Activated T-cell treated with anti-CD3 and anti-CD28 coated beads, Interleukin-2, amount 50 U/mL, for 4 hours (primary cell): ENCODE results near the gene ZNF275. TPM values are rescaled to one million over a fixed set of nuclear protein-coding genes. Genes with fewer than 3 reads are reported as not detected.

Source experiments
- ATAC-seq, 2 donors: fragments of 200-7000 bp; cut with Tn5 transposase; one replicate each; pipeline ENCODE4 v1.10.0; 2021
- DNase-seq: peaks from one replicate; pipeline ENCODE4 v3.0.0-alpha.2; 2020
- H3K27me3 Mint-ChIP-seq: one replicate; pipeline ENCODE4 v1.8.0; 2021; ENCODE audit warnings: low read depth, mixed read lengths
- H3K36me3 Mint-ChIP-seq: one replicate; pipeline ENCODE4 v1.8.0; 2022; ENCODE audit warnings: mixed read lengths; ENCODE audit not compliant: insufficient read depth
- H3K4me1 Mint-ChIP-seq: one replicate; pipeline ENCODE4 v1.8.0; 2021; ENCODE audit warnings: low read depth, mixed read lengths
- H3K4me3 Mint-ChIP-seq: one replicate; pipeline ENCODE4 v1.8.0; 2021; ENCODE audit warnings: mild to moderate bottlenecking, moderate library complexity, mixed read lengths
- H3K9me3 Mint-ChIP-seq: one replicate; pipeline ENCODE4 v1.8.0; 2021; ENCODE audit warnings: mixed read lengths
- total RNA-seq, 3 donors: library from RNA; stranded (reverse); gene quantifications; one replicate each; pipeline ENCODE4 v1.2.1, GENCODE V29; 2021

The ZNF275 gene
- total RNA-seq, 3 donors from 2014 or later: 12.1 to 13.8 (median 12.7) TPM

- ATAC-seq (no peak), DNase-seq (no peak)
- Mint-ChIP-seq H3K4me1 (no peaks in the 10 kb centered on the region), H3K27me3 (no peaks in the 10 kb centered on the region), H3K9me3 (no peaks in the 10 kb centered on the region), H3K36me3 (no peaks in the 10 kb centered on the region), H3K4me3 (no peak overlapping the region)
Measured at GRCh38 chrX:153396320-153397195, 62.6 kb downstream of the ZNF275 start.

- no peaks in the 10 kb centered on the region for H3K36me3 Mint-ChIP-seq
- H3K4me1 Mint-ChIP-seq: no peaks in the 10 kb centered on the region
- no peaks in the 10 kb centered on the region for H3K9me3 Mint-ChIP-seq
- DNase-seq: no peak
- H3K27me3 Mint-ChIP-seq: no peaks in the 10 kb centered on the region
- no peak overlapping the region for H3K4me3 Mint-ChIP-seq
- ATAC-seq: no peak
Measured at GRCh38 chrX:153397256-153397960, 63.5 kb downstream of the ZNF275 start.

GRCh38 chrX:153398275-153398960 is 64.5 kb downstream of the ZNF275 start:
- Mint-ChIP-seq H3K4me1 (no peaks in the 10 kb centered on the region), H3K36me3 (no peaks in the 10 kb centered on the region), H3K9me3 (no peaks in the 10 kb centered on the region), H3K27me3 (no peaks in the 10 kb centered on the region), H3K4me3 (no peak overlapping the region)
- no peak for DNase-seq
- ATAC-seq: no peak

- peak; percentile 74 to 77 for ATAC-seq
- DNase-seq: peak; percentile 45
- Mint-ChIP-seq H3K36me3 (no peaks in the 10 kb centered on the region), H3K4me1 (no peaks in the 10 kb centered on the region), H3K4me3 (no peak overlapping the region), H3K27me3 (no peaks in the 10 kb centered on the region), H3K9me3 (no peaks in the 10 kb centered on the region)
Measured at GRCh38 chrX:153400146-153401132, 66.5 kb downstream of the ZNF275 start.

- H3K36me3 Mint-ChIP-seq: no peaks in the 10 kb centered on the region
- DNase-seq (no peak), ATAC-seq (no peak)
- H3K27me3 Mint-ChIP-seq: no peaks in the 10 kb centered on the region
- no peaks in the 10 kb centered on the region for H3K4me1 Mint-ChIP-seq
- no peaks in the 10 kb centered on the region for H3K9me3 Mint-ChIP-seq
- H3K4me3 Mint-ChIP-seq: no peak within 1 kb of the TSS
Measured at GRCh38 chrX:153401133-153401764, 67.3 kb downstream of the ZNF275 start, which contains the start of gene PNMA6E. Gene PNMA6E, minus strand, starts transcription at chrX:153401350. Its CDS starts 2,501 bp downstream, at chrX:153398849.

Other genes starting within 250 kb of the ZNF275 start
- not detected for gene MAGEA1, start 154.9 kb upstream of the ZNF275 start, total RNA-seq
- not detected for gene PNMA6F, start 12.4 kb upstream of the ZNF275 start, total RNA-seq
- gene PNMA6E, start 67.2 kb downstream of the ZNF275 start, total RNA-seq: not detected
- gene ZFP92, start 77.3 kb downstream of the ZNF275 start, total RNA-seq: 1 to 10 TPM; 1.1 to 1.5 (median 1.5) TPM
- gene TREX2, start 111.9 kb downstream of the ZNF275 start, total RNA-seq: 1 to 10 TPM; 1.7 to 2.4 (median 2.2) TPM
- gene HAUS7, start 136.4 kb downstream of the ZNF275 start, total RNA-seq: 10 to 100 TPM; 77.1 to 90.3 (median 85.3) TPM
- under 1 TPM; 0.13 to 0.30 (median 0.16) TPM for gene BGN, start 160.8 kb downstream of the ZNF275 start, total RNA-seq
- under 1 TPM in 1 of 3 donors, not detected in 2; 0.05 TPM for gene ATP2B3, start 183.5 kb downstream of the ZNF275 start, total RNA-seq